IMR-90 (cell line): ENCODE data around the gene MGAT5B.

ENCODE experiments used
- CHD1 ChIP-seq: IDR thresholded peaks from 2 replicates; pipeline ENCODE4 v1.6.1; 2012; ENCODE audit warnings: low read depth, low read length, improper control_type of control experiment
- CTCF ChIP-seq: conservative IDR thresholded peaks from 2 replicates; pipeline ENCODE4 v1.5.1; 2012; ENCODE audit warnings: mild to moderate bottlenecking, low read depth, low read length, improper control_type of control experiment
- MAFK ChIP-seq: IDR thresholded peaks from 2 replicates; pipeline ENCODE4 v1.6.1; 2012; ENCODE audit warnings: low read depth, low read length, improper control_type of control experiment
- MXI1 ChIP-seq: IDR thresholded peaks from 2 replicates; pipeline ENCODE4 v1.6.1; 2012; ENCODE audit warnings: low read depth, mild to moderate bottlenecking, low read length, moderate library complexity, borderline replicate concordance
- POLR2A ChIP-seq: IDR thresholded peaks from 2 replicates; pipeline ENCODE4 v1.6.1; 2012; ENCODE audit warnings: mild to moderate bottlenecking, low read depth, low read length
- RCOR1 ChIP-seq: IDR thresholded peaks from 2 replicates; pipeline ENCODE4 v1.6.1; 2012; ENCODE audit warnings: mild to moderate bottlenecking, low read length, improper control_type of control experiment; ENCODE audit not compliant: insufficient replicate concordance
- RFX5 ChIP-seq: IDR thresholded peaks from 2 replicates; pipeline ENCODE4 v1.8.0; 2012; ENCODE audit warnings: low read depth, mild to moderate bottlenecking, low read length, moderate library complexity
- TF ChIP-seq, protein P1 (sequence below): fragments of 150-350 bp; IDR thresholded peaks from 2 replicates; pipeline ENCODE4 v1.6.1; 2016; ENCODE audit warnings: low read depth, mild to moderate bottlenecking, low read length, moderate library complexity, borderline replicate concordance

DNA sequence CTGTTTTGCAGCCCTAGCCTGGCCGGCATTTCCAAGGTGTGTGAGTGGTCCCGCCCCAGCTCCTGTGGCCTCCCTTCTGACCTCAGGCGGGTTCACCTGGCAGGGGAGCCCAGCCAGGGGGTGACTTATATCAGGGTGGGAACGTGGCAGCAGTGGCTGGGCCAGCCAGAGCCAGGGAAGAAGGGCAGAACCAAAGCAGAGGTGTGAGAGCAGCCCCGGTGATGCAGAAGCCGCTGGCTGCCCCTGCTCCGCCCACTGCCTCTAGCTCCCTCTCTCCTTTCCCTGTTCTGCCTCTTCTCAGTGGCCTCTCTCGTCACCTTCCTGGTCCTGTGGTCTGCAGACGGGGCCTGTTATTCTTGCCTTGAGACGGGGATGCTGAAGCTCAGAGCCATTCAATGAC lies 12.1 kb downstream of the MGAT5B start:
- TF ChIP-seq CTCF: no peak
- no peak for TF ChIP-seq RFX5
- no peak for TF ChIP-seq POLR2A
- no peak for TF ChIP-seq MXI1
- no peak for TF ChIP-seq CHD1
- no peak for TF ChIP-seq RCOR1
- no peak for TF ChIP-seq MAFK
- TF ChIP-seq, protein P1, sequence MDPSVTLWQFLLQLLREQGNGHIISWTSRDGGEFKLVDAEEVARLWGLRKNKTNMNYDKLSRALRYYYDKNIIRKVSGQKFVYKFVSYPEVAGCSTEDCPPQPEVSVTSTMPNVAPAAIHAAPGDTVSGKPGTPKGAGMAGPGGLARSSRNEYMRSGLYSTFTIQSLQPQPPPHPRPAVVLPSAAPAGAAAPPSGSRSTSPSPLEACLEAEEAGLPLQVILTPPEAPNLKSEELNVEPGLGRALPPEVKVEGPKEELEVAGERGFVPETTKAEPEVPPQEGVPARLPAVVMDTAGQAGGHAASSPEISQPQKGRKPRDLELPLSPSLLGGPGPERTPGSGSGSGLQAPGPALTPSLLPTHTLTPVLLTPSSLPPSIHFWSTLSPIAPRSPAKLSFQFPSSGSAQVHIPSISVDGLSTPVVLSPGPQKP: no peak
